GM19397 (cell line): Measurements from ENCODE around the gene ZNF488.

Source experiments
- ATAC-seq: cut with Tn5 transposase; IDR thresholded peaks from one replicate; pipeline ENCODE4 v1.9.1; 2021; ENCODE audit warnings: mild to moderate bottlenecking, moderate library complexity; ENCODE audit not compliant: unreplicated experiment

Gene ZNF488

GRCh38 chr10:47367646-47368045 lies 16.4 kb downstream of the ZNF488 start:
- ATAC-seq, result no peak

- no peak for ATAC-seq
These were observed 17.2 kb downstream of the ZNF488 start for GRCh38 chr10:47366731-47367460.

- no peak for ATAC-seq
These were observed 17.9 kb downstream of the ZNF488 start for GRCh38 chr10:47366181-47366631.

- no peak for ATAC-seq
These were observed 18.5 kb downstream of the ZNF488 start for GRCh38 chr10:47365431-47366180.

GRCh38 chr10:47364911-47365310 lies 19.2 kb downstream of the ZNF488 start:
- ATAC-seq, result no peak

- ATAC-seq, result no peak
These were observed 19.7 kb downstream of the ZNF488 start for GRCh38 chr10:47364366-47364765.

GRCh38 chr10:47363781-47364180 lies 20.3 kb downstream of the ZNF488 start:
- ATAC-seq, result no peak

- no peak for ATAC-seq
These were observed 21.9 kb downstream of the ZNF488 start for GRCh38 chr10:47362199-47362598.

- ATAC-seq, result no peak
These were observed 22.8 kb downstream of the ZNF488 start for GRCh38 chr10:47361293-47361692.

- no peak for ATAC-seq
These were observed 23.6 kb downstream of the ZNF488 start for GRCh38 chr10:47360419-47361040.

- no peak for ATAC-seq
These were observed 24.3 kb downstream of the ZNF488 start for GRCh38 chr10:47359626-47360418.

- no peak for ATAC-seq
These were observed 25.0 kb downstream of the ZNF488 start for GRCh38 chr10:47359101-47359500.

GRCh38 chr10:47358457-47358856 lies 25.6 kb downstream of the ZNF488 start:
- no peak for ATAC-seq

GRCh38 chr10:47357911-47358310 lies 26.2 kb downstream of the ZNF488 start:
- ATAC-seq, result no peak

- no peak for ATAC-seq
These were observed 26.9 kb downstream of the ZNF488 start for GRCh38 chr10:47357131-47357582.

GRCh38 chr10:47356708-47357107 lies 27.4 kb downstream of the ZNF488 start:
- no peak for ATAC-seq

- ATAC-seq, result no peak
These were observed 29.2 kb downstream of the ZNF488 start for GRCh38 chr10:47354900-47355299.

- no peak for ATAC-seq
These were observed 29.9 kb downstream of the ZNF488 start for GRCh38 chr10:47354165-47354564.

- no peak for ATAC-seq
These were observed 30.7 kb downstream of the ZNF488 start for GRCh38 chr10:47353351-47353750.

GRCh38 chr10:47351899-47352815 lies 31.9 kb downstream of the ZNF488 start:
- ATAC-seq, result no peak
